IPS-20b (cell line): ENCODE measurements around the gene PPM1J.

Experiments
- H3K27ac ChIP-seq: one replicate; pipeline ENCODE4 v1.5.1; 2013; ENCODE audit warnings: low read length
- H3K27me3 ChIP-seq: 2 replicates; pipeline ENCODE4 v1.6.1; 2013; ENCODE audit warnings: mild to moderate bottlenecking, low read length, inconsistent platforms; ENCODE audit not compliant: insufficient read depth
- H3K36me3 ChIP-seq: 2 replicates; pipeline ENCODE4 v1.6.1; 2013; ENCODE audit warnings: low read depth, mild to moderate bottlenecking, inconsistent platforms, low read length, moderate library complexity; ENCODE audit not compliant: insufficient read depth
- H3K4me1 ChIP-seq: 2 replicates; pipeline ENCODE4 v1.6.1; 2013; ENCODE audit warnings: mild to moderate bottlenecking, control low read depth, inconsistent platforms, low read length, moderate library complexity; ENCODE audit not compliant: insufficient read depth
- H3K4me3 ChIP-seq: 2 replicates; pipeline ENCODE4 v1.5.1; 2013; ENCODE audit warnings: mild to moderate bottlenecking, low read length, inconsistent platforms
- H3K9ac ChIP-seq: 2 replicates; pipeline ENCODE4 v1.6.1; 2013; ENCODE audit warnings: low read depth, mild to moderate bottlenecking, inconsistent platforms, low read length, moderate library complexity
- H3K9me3 ChIP-seq: 2 replicates; pipeline ENCODE4 v1.6.1; 2013; ENCODE audit warnings: mild to moderate bottlenecking, low read depth, low read length, inconsistent platforms; ENCODE audit not compliant: insufficient read depth

Gene PPM1J

DNA sequence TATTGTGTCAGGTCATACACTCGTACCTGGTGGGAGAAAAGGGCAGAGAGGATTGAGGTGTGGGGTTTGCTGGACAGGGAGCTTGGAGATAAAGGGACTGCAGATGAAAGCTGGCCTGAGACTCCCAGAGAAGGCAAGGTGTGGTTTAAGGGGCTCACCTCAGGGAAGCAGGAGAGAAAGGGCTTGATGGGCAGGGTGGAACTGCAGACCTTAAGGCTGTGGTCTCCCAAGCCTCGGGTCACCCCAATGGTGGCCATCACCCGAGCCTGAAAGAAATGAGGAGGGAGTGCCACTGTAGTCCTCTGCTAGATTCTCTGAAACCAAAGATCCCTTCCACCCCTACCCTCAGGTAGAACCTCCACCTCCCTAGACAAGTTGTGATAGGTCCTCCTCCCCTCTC is 4.5 kb downstream of the PPM1J start:
- Histone ChIP-seq H3K4me1 (peaks cover 13% of the 10 kb centered on the region; the same call in 1 of the 2 replicates), H3K4me3 (no peak overlapping the region), H3K27me3 (peaks cover 52% of the 10 kb centered on the region), H3K27ac (no peak overlapping the region), H3K9me3 (no peaks in the 10 kb centered on the region), H3K36me3 (peaks cover 8% of the 10 kb centered on the region), H3K9ac (no peak overlapping the region)

DNA sequence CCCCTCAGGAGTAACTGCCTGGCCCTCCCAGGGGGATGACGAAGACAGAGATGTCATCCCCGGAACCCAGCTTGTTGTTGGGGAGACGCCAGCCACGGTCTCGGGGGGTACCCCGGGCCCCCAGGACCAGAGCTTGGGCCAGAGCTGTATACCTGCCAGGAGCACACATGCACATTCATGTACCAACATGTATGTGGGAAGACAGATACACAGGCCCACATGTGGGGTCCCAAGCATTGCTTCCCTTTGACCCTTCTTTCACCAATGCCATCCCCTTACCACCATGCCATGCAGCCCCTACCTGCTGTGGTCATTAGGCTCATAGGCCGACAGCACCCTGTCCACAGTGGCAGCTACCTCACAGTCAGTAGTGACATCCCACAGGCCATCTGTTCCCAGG is 5.0 kb downstream of the PPM1J start:
- H3K9ac ChIP-seq, result no peak overlapping the region
- H3K9me3 ChIP-seq, result no peaks in the 10 kb centered on the region
- H3K27me3 ChIP-seq, result peaks cover 52% of the 10 kb centered on the region
- H3K36me3 ChIP-seq, result peaks cover 8% of the 10 kb centered on the region
- H3K4me3 ChIP-seq, result no peak overlapping the region
- no peak overlapping the region for H3K27ac ChIP-seq
- peaks cover 16% of the 10 kb centered on the region; the same call in 1 of the 2 replicates for H3K4me1 ChIP-seq

DNA sequence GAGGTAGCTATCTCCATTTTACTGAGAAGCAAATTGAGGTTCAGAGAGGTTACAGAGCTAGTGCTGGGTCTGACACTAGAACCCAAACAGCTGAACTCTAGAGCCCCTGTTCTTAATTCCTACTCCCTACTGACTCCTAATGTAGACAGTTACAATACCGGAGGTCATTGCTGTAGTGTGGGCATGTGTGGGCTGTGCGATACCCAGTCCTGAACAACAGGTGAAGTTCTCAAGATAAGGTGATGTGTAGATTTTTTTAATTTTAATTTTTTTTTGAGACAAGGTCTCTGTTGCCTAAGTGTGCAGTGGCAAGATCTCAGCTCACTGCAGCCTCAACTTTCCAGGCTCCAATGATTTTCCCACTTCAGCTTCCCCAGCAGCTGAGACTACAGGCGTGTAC is 6.6 kb downstream of the PPM1J start:
- no peak overlapping the region for H3K9ac ChIP-seq
- H3K27me3 ChIP-seq, result peaks cover 48% of the 10 kb centered on the region
- peaks cover 8% of the 10 kb centered on the region for H3K36me3 ChIP-seq
- peaks cover 26% of the 10 kb centered on the region for H3K4me1 ChIP-seq
- H3K27ac ChIP-seq, result no peak overlapping the region
- H3K9me3 ChIP-seq, result no peaks in the 10 kb centered on the region
- H3K4me3 ChIP-seq, result no peak overlapping the region

DNA sequence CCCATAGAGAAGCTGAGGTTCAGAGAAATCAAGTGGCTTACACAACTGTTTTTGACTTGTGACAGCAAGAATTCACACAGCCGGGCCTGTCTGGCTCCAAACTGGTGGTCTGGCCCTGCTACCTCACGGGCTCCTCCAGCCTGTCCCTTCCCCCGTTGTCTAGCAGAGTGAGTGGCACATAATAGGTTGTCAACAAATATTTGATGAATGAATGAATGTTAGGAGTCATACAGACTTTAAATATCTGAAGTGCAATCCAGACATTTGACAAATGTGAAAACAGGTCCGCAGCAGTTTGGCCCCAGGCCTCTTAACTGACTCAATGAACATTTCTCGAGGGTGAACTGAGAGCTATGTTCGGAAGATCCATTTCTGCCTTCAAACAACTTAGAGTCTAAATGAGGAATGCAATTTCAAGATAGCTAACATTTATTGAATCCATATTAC is 7.1 kb downstream of the PPM1J start:
- H3K9me3 ChIP-seq, result no peaks in the 10 kb centered on the region
- H3K27me3 ChIP-seq, result peaks cover 47% of the 10 kb centered on the region
- H3K4me3 ChIP-seq, result peak overlapping the region; percentile 66
- H3K36me3 ChIP-seq, result peaks cover 10% of the 10 kb centered on the region
- peak overlapping the region; percentile 51; the same call in 1 of the 2 replicates for H3K9ac ChIP-seq
- H3K4me1 ChIP-seq, result peaks cover 23% of the 10 kb centered on the region
- H3K27ac ChIP-seq, result no peak overlapping the region

DNA sequence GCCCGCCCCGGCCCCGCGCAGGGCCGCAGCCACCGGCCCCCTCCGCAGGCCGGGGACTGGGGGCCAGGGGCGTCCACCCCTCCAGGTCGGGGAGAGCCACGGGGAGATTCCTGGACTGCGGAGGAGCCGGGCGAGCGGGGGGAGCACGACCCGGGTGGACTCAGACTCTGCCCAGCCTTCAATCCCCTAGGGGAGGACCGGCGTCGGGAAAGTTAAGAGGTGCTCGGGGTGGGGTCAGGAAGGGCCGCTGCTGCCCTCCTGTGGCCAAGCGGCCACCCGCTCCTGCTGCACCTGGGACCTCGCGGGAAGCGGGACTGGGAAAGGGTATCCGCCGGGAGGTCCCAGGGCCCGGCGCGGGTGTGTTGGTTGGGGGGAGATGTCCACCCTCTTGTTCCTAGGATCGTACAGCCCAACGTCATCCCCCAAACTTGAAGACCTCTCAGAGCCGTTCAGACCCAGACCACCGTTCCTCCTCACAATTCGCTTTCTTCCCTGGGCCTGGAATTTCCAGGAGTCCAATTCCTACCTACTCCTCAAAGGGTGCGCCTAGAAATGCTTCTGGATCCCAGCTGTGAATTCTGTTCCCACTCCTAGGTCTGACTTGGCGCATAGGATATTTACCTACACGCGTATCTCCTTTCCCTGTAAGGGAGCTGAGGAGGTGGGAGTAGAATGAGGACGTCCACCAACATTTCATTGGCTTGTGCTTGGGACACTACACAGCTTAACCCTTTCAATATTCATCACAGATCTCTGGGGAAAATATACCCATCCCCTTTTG is 7.7 kb downstream of the PPM1J start:
- H3K27ac ChIP-seq, result no peak overlapping the region
- peaks cover 53% of the 10 kb centered on the region for H3K27me3 ChIP-seq
- peak overlapping the region; percentile 66 for H3K4me3 ChIP-seq
- peaks cover 23% of the 10 kb centered on the region for H3K4me1 ChIP-seq
- H3K9me3 ChIP-seq, result no peaks in the 10 kb centered on the region
- H3K36me3 ChIP-seq, result peaks cover 13% of the 10 kb centered on the region
- H3K9ac ChIP-seq, result peak overlapping the region; percentile 51; the same call in 1 of the 2 replicates

DNA sequence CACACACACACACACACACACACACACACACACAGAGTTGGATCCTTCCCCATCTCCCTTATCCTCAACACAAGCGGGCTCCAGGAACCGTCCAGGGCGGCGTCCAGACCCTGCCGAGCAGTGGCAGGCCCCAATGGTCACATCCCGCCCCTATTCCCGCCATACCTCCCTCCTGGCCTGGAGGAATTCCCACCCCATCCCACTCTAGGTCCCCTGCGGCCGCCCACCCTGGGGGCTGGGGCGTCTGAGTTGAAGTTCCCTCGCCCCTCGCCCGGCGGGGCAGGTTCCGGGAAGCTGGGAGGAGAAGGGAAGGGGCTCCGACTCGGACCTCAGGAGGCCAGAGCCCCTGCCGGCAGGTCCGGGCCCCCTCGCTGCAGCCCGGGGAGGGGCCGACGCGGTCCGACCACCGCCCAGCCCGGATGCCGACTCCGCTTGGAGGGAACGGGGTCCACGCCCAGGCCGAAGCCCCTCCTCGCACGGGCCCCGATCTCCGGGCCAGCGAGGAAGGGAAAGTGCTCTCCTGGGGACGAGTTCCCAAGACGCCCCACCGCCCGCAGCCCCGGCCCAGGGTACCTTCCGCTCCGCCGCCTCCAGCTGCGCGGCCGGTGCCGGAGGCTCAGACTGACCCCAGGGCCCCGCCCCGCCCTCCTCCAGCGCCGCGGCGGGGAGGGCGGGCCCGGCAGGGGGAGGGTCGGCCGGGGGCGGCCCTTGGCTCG is 8.5 kb downstream of the PPM1J start, which contains the start of gene RHOC:
TSS of gene RHOC (minus strand) at position 623 of the 716 bp plus-strand sequence. CDS start 3,328 bp downstream, outside the sequence.
- Histone ChIP-seq H3K27me3 (peaks cover 60% of the 10 kb centered on the region), H3K27ac (no peak within 1 kb of the TSS), H3K36me3 (peaks cover 13% of the 10 kb centered on the region), H3K4me1 (peaks cover 25% of the 10 kb centered on the region), H3K9ac (peak within 1 kb of the TSS; percentile 53; the same call in 1 of the 2 replicates), H3K9me3 (no peaks in the 10 kb centered on the region), H3K4me3 (peak within 1 kb of the TSS; percentile 66)

DNA sequence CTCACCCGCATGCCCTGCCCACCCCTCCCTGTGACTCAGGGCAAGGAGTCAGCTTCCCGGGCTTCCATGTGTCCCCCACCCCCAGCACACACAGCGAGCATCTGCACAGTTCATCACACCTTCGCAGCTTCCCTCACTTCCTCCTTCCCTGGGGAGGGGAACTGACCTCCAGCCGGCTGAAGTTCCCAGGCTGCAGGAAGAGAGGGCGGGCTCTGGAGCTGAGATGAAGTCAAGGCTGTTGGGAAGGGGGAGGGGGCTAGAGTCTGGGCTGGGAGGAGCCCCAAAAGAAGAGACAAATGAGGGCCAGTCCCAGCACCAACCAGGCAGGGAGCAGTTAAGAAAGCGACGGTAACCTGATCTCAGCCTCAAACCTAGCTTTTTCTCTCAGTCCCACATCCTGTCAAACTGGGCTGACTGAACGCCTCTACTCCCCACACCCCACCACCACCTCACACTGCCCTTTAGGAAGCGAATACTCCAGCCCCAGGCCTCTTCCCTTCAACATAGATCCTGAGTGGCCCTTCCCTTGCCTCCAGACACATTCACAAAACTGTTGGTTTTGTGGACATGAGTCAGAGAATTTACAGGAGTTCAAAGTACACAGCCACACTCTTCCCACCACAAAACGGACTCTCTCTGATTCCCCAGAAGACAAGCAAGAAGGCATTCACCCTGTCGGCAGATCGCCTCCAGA is 10.1 kb downstream of the PPM1J start:
- Histone ChIP-seq H3K9me3 (no peaks in the 10 kb centered on the region), H3K27ac (no peak overlapping the region), H3K27me3 (peaks cover 58% of the 10 kb centered on the region), H3K4me3 (peak overlapping the region; percentile 66), H3K4me1 (peaks cover 34% of the 10 kb centered on the region), H3K9ac (peak overlapping the region; percentile 68), H3K36me3 (peaks cover 18% of the 10 kb centered on the region)

DNA sequence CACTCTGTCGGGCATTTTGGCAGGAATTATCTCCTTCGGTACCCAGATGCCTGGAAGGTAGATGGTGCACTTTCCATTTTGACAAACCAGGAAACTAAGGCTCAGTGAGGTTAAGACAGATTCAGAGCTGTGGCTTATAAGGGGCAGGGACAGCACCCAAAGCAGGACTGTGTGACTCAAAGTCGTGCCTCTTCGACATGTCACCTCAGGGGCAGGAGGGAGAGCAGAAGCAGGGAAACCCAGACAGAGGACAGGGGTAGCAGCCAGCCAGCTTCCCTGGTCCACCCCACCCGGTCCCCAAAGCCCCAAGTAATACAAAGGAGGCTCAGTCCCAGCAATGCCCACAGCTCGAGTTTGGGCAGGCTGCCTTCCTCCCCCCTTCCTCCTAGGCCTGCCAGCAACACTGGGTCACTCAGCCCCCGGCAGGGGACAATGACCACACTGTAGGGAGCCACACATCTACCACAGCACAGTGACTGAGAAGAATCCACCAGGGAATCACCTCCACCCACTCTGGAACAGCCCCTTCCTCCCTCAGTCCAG is 10.7 kb downstream of the PPM1J start:
- Histone ChIP-seq H3K4me1 (peaks cover 40% of the 10 kb centered on the region), H3K27me3 (peaks cover 65% of the 10 kb centered on the region), H3K9ac (peak overlapping the region; percentile 68), H3K4me3 (peak overlapping the region; percentile 66), H3K27ac (no peak overlapping the region), H3K9me3 (no peaks in the 10 kb centered on the region), H3K36me3 (peaks cover 21% of the 10 kb centered on the region)

DNA sequence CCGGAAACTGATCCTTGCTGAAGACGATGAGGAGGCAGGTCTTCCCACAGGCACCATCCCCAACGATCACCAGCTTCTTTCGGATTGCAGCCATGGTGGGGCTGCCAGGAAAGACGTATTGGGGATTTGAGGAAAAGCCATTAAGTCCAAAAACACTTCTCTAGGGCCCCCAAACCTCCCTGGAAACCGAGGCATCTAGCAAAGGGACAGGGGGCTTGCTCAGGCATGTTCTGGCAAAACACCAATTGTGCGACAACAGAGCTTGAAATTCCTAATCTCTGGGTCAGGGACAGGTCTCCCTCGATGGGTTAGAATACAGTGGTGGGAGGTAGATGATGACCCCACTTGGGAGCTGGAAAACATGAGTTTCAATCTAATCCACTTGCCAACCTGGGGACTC is 11.4 kb downstream of the PPM1J start:
- H3K4me3 ChIP-seq, result no peak overlapping the region
- peaks cover 46% of the 10 kb centered on the region for H3K4me1 ChIP-seq
- no peak overlapping the region for H3K9ac ChIP-seq
- H3K36me3 ChIP-seq, result peaks cover 26% of the 10 kb centered on the region
- no peak overlapping the region for H3K27ac ChIP-seq
- H3K9me3 ChIP-seq, result no peaks in the 10 kb centered on the region
- peaks cover 68% of the 10 kb centered on the region for H3K27me3 ChIP-seq

DNA sequence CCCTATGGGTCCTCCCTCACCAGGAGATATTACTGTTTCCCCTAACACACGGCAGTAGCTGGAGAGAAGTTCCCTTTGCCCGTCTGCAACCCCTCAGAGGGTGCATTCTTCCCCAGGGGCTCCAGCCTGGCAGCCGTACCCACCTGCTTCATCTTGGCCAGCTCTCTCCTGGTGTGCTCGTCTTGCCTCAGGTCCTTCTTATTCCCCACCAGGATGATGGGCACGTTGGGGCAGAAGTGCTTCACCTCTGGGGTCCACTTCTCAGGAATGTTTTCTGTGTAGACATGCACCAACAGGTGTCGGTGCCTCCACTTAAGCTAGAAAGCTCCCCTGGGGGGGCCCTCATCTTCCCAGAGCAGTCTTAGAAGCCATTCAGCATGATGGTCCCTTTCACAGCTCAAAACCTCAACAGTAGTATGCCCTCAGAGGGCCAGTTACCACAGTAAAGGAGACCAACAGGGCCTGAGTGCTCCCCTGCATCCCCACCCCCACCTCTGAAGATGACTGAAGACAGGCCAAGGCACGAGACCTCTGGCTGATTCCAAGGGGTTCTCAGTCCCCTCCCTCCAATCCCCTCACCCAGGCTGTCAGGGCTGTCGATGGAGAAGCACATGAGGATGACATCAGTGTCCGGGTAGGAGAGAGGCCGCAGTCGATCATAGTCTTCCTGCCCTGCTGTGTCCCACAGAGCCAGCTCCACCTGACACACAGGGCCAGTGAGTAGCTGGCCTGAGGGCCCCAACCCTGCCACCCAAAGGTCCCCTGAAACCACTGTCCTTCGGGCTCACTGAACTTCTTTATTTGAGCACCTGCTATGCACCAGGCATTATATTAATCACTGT is 12.5 kb downstream of the PPM1J start:
- Histone ChIP-seq H3K9ac (no peak overlapping the region), H3K27me3 (peaks cover 58% of the 10 kb centered on the region), H3K9me3 (no peaks in the 10 kb centered on the region), H3K4me1 (peaks cover 51% of the 10 kb centered on the region), H3K27ac (no peak overlapping the region), H3K4me3 (no peak overlapping the region), H3K36me3 (peaks cover 36% of the 10 kb centered on the region)

DNA sequence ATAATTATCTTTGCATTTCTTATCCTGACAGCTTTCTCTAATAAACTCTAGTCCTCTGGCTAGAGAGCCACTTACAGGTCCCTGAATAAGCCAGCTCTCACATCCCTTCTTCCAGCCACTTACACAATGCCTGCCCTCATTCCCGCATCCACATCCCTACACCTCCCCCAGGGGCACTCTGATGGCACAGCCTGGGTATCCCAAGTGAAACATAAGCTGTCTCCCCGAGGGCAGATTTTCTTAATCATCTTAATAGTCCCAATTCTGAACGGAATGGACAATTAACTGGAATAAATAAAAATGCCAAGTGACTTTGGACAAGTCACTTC is 13.1 kb downstream of the PPM1J start:
- Histone ChIP-seq H3K27ac (no peak overlapping the region), H3K9ac (no peak overlapping the region)

More for the DNA sequence above, 13.1 kb downstream of the PPM1J start:
- Histone ChIP-seq H3K4me1 (peaks cover 49% of the 10 kb centered on the region), H3K4me3 (no peak overlapping the region), H3K27me3 (peaks cover 55% of the 10 kb centered on the region), H3K9me3 (no peaks in the 10 kb centered on the region), H3K36me3 (peaks cover 41% of the 10 kb centered on the region)
